Measurements from ENCODE around the gene PTTG2. TPM values are rescaled to one million over a fixed set of nuclear protein-coding genes. Genes with fewer than 3 reads are reported as not detected.

Gene PTTG2
- total RNA-seq, 1 donor from 2014 or later, result 0.84 TPM

- ATAC-seq (peak; percentile 92), DNase-seq (peak; percentile 92)
- H3K9me3 ChIP-seq, result no peaks in the 10 kb centered on the region
- intact Hi-C loops (cut with DNase I), result no loop called here
- no peaks in the 10 kb centered on the region for H3K36me3 ChIP-seq
- no peaks in the 10 kb centered on the region for H3K27me3 ChIP-seq
- TF ChIP-seq, protein P1, sequence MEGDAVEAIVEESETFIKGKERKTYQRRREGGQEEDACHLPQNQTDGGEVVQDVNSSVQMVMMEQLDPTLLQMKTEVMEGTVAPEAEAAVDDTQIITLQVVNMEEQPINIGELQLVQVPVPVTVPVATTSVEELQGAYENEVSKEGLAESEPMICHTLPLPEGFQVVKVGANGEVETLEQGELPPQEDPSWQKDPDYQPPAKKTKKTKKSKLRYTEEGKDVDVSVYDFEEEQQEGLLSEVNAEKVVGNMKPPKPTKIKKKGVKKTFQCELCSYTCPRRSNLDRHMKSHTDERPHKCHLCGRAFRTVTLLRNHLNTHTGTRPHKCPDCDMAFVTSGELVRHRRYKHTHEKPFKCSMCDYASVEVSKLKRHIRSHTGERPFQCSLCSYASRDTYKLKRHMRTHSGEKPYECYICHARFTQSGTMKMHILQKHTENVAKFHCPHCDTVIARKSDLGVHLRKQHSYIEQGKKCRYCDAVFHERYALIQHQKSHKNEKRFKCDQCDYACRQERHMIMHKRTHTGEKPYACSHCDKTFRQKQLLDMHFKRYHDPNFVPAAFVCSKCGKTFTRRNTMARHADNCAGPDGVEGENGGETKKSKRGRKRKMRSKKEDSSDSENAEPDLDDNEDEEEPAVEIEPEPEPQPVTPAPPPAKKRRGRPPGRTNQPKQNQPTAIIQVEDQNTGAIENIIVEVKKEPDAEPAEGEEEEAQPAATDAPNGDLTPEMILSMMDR (IDR thresholded peaks at IDR 0.05), result no peak
- H3K4me1 ChIP-seq, result peaks cover 15% of the 10 kb centered on the region
- peak overlapping the region; percentile 92 for H3K27ac ChIP-seq
- H3K4me3 ChIP-seq, result peak overlapping the region; percentile 88
These were observed 16.8 kb downstream of the PTTG2 start for GRCh38 chr4:37976991-37977470.

GRCh38 chr4:37977471-37978247, 17.5 kb downstream of the PTTG2 start:
- intact Hi-C loops (cut with DNase I), result no loop called here
- TF ChIP-seq, protein P1 (IDR thresholded peaks at IDR 0.05), result peak; percentile 74
- Histone ChIP-seq H3K27me3 (no peaks in the 10 kb centered on the region), H3K4me1 (peaks cover 15% of the 10 kb centered on the region), H3K27ac (peak overlapping the region; percentile 92), H3K36me3 (no peaks in the 10 kb centered on the region), H3K9me3 (no peaks in the 10 kb centered on the region), H3K4me3 (peak overlapping the region; percentile 88)
- ATAC-seq, result peak; percentile 92
- peak; percentile 91 for DNase-seq

- H3K4me3 ChIP-seq, result peak overlapping the region; percentile 88
- no peaks in the 10 kb centered on the region for H3K36me3 ChIP-seq
- ATAC-seq (peak; percentile 12), DNase-seq (no peak)
- peaks cover 15% of the 10 kb centered on the region for H3K4me1 ChIP-seq
- H3K9me3 ChIP-seq, result no peaks in the 10 kb centered on the region
- peak overlapping the region; percentile 92 for H3K27ac ChIP-seq
- TF ChIP-seq, protein P1 (IDR thresholded peaks at IDR 0.05), result no peak
- no peaks in the 10 kb centered on the region for H3K27me3 ChIP-seq
- intact Hi-C loops (cut with DNase I), result no loop called here
These were observed 18.2 kb downstream of the PTTG2 start for GRCh38 chr4:37978248-37978924.

GRCh38 chr4:37980246-37980645, 20.0 kb downstream of the PTTG2 start:
- Histone ChIP-seq H3K27me3 (no peaks in the 10 kb centered on the region), H3K4me3 (no peak overlapping the region), H3K27ac (no peak overlapping the region), H3K9me3 (no peaks in the 10 kb centered on the region), H3K4me1 (peaks cover 15% of the 10 kb centered on the region), H3K36me3 (no peaks in the 10 kb centered on the region)
- DNase-seq, result no peak
- no peak for ATAC-seq
- TF ChIP-seq, protein P1 (IDR thresholded peaks at IDR 0.05), result no peak
- intact Hi-C loops (cut with DNase I), result no loop called here

GRCh38 chr4:37981425-37981824, 21.2 kb downstream of the PTTG2 start:
- Histone ChIP-seq H3K4me1 (peaks cover 15% of the 10 kb centered on the region), H3K36me3 (no peaks in the 10 kb centered on the region), H3K27ac (no peak overlapping the region), H3K9me3 (no peaks in the 10 kb centered on the region), H3K4me3 (no peak overlapping the region), H3K27me3 (no peaks in the 10 kb centered on the region)
- DNase-seq (no peak), ATAC-seq (no peak)
- intact Hi-C loops (cut with DNase I), result no loop called here
- TF ChIP-seq, protein P1 (IDR thresholded peaks at IDR 0.05), result no peak

Measured in upper lobe of right lung (tissue), 1 donor.